H1 (cell line): ENCODE measurements around the gene LRRC9. TPM values are rescaled to one million over a fixed set of nuclear protein-coding genes. Genes with fewer than 3 reads are reported as not detected.

Experiments used
- CTCF ChIA-PET: fragments of 300-600 bp; sonication (Branson Sonifier 250); formaldehyde crosslinking; loops from one replicate; lab custom pipeline; 2021; ENCODE audit not compliant: partially characterized antibody; lab: Charles Lee
- POLR2A ChIA-PET: fragments of 300-600 bp; sonication (Branson Sonifier 250); formaldehyde crosslinking; loops from one replicate; lab custom pipeline; 2021; ENCODE audit warnings: inconsistent platforms; ENCODE audit not compliant: partially characterized antibody; lab: Charles Lee
- DNase-seq, 2 experiments: peaks; one replicate each; pipeline versions ENCODE4 v3.0.0 to v3.0.0-alpha.2; 2010 to 2022; ENCODE audit warnings: low spot score in 2 of 2, low read depth in 1 of 2, mixed read lengths in 1 of 2
- FAIRE-seq: peaks from 2 replicates; lab custom pipeline; 2011; peaks lifted over from hg19 to GRCh38; lab: Jason Lieb, UNC
- H2AFZ ChIP-seq: 2 replicates; pipeline ENCODE4 v1.8.1; 2012; ENCODE audit warnings: low read length, inconsistent platforms
- H2AK5ac ChIP-seq: 2 replicates; pipeline ENCODE4 v1.6.1; 2013; ENCODE audit warnings: low read depth, low read length
- H2BK120ac ChIP-seq: replicated peaks from 2 replicates; pipeline ENCODE3; 2013; ENCODE audit warnings: low read depth, low read length, inconsistent platforms
- H2BK12ac ChIP-seq: 2 replicates; pipeline ENCODE4 v1.6.1; 2013; ENCODE audit warnings: low read depth, low read length
- H2BK15ac ChIP-seq: 2 replicates; pipeline ENCODE4 v1.6.1; 2013; ENCODE audit warnings: low read length
- H2BK20ac ChIP-seq: 2 replicates; pipeline ENCODE4 v1.6.1; 2013; ENCODE audit warnings: low read length
- H2BK5ac ChIP-seq: 2 replicates; pipeline ENCODE4 v1.6.1; 2013; ENCODE audit warnings: low read depth, low read length
- H3K14ac ChIP-seq: 2 replicates; pipeline ENCODE4 v1.6.1; 2013; ENCODE audit warnings: inconsistent platforms; ENCODE audit not compliant: insufficient read length
- H3K18ac ChIP-seq: 2 replicates; pipeline ENCODE4 v1.6.1; 2013; ENCODE audit warnings: low read length; ENCODE audit errors: extremely low read depth
- H3K23ac ChIP-seq: 2 replicates; pipeline ENCODE4 v1.6.1; 2013; ENCODE audit warnings: inconsistent platforms; ENCODE audit not compliant: insufficient read length
- H3K23me2 ChIP-seq: 2 replicates; pipeline ENCODE4 v1.6.1; 2013; ENCODE audit warnings: low read depth, low read length
- H3K27ac ChIP-seq: 2 replicates; pipeline ENCODE4 v1.6.1; 2011; ENCODE audit warnings: low read depth, low read length, inconsistent platforms
- H3K27me3 ChIP-seq, 4 experiments: replicated peaks in 1 of 4; 1 replicate in 1 of 4; 2 replicates in 3 of 4; pipeline versions ENCODE4 v1.6.1 to v1.8.1; 2011 to 2013; ENCODE audit warnings: low read length in 3 of 4, mild to moderate bottlenecking in 3 of 4, inconsistent platforms in 2 of 4, mixed read lengths in 2 of 4, moderate library complexity in 1 of 4; ENCODE audit not compliant: control insufficient read depth in 3 of 4, insufficient read depth in 3 of 4; ENCODE audit errors: extremely low read depth in 1 of 4
- H3K36me3 ChIP-seq, 4 experiments: 2 replicates each; pipeline versions ENCODE4 v1.6.1 to v1.8.1; 2011 to 2013; ENCODE audit warnings: mild to moderate bottlenecking in 4 of 4, low read length in 3 of 4, moderate library complexity in 2 of 4, control low read depth in 1 of 4, inconsistent platforms in 1 of 4; ENCODE audit not compliant: insufficient read depth in 4 of 4, control insufficient read depth in 2 of 4
- H3K4ac ChIP-seq: replicated peaks from 2 replicates; pipeline ENCODE3; 2013; ENCODE audit warnings: low read length, low read depth, mixed read lengths, inconsistent platforms; ENCODE audit not compliant: insufficient read length
- H3K4me1 ChIP-seq, 4 experiments: replicated peaks in 1 of 4; 1 replicate in 1 of 4; 2 replicates in 3 of 4; pipeline versions ENCODE4 v1.6.1 to v1.8.1; 2011 to 2013; ENCODE audit warnings: low read length in 3 of 4, inconsistent platforms in 2 of 4, mixed read lengths in 1 of 4; ENCODE audit not compliant: insufficient read depth in 4 of 4, control insufficient read depth in 3 of 4
- H3K4me2 ChIP-seq, 2 experiments: 2 replicates each; pipeline versions ENCODE4 v1.6.1 to v1.8.1; 2011 to 2013; ENCODE audit warnings: low read depth in 2 of 2, low read length in 2 of 2, control low read depth in 1 of 2, inconsistent platforms in 1 of 2, mild to moderate bottlenecking in 1 of 2; ENCODE audit not compliant: insufficient read depth in 1 of 2
- H3K4me3 ChIP-seq, 4 experiments: fragments of 200-600, 300-600 bp in 1 of 4; sonication (generic), shearing (Covaris generic), sonication (Bioruptor Twin) in 1 of 4; 2 replicates each; pipeline versions ENCODE4 v1.5.1 to v1.8.1; 2011 to 2016; ENCODE audit warnings: low read length in 4 of 4, low read depth in 3 of 4, control low read depth in 2 of 4, inconsistent platforms in 2 of 4, mild to moderate bottlenecking in 2 of 4, mixed read lengths in 1 of 4, moderate library complexity in 1 of 4; ENCODE audit not compliant: insufficient read depth in 2 of 4; ENCODE audit errors: extremely low read depth in 1 of 4
- H3K56ac ChIP-seq: replicated peaks from 2 replicates; pipeline ENCODE3; 2013; ENCODE audit warnings: low read depth, mild to moderate bottlenecking, mixed read lengths, low read length, inconsistent platforms; ENCODE audit not compliant: insufficient read length
- H3K79me1 ChIP-seq: 2 replicates; pipeline ENCODE4 v1.6.1; 2013; ENCODE audit warnings: low read depth, low read length, control low read depth
- H3K79me2 ChIP-seq, 2 experiments: 2 replicates each; pipeline versions ENCODE4 v1.6.1 to v1.8.1; 2012 to 2013; ENCODE audit warnings: low read length in 2 of 2, mild to moderate bottlenecking in 2 of 2, inconsistent platforms in 1 of 2; ENCODE audit not compliant: insufficient read depth in 2 of 2, control insufficient read depth in 1 of 2
- H3K9ac ChIP-seq, 4 experiments: replicated peaks in 1 of 4; 1 replicate in 1 of 4; 2 replicates in 3 of 4; pipeline versions ENCODE4 v1.6.1 to v1.8.1; 2011 to 2013; ENCODE audit warnings: low read depth in 3 of 4, low read length in 3 of 4, control low read depth in 2 of 4, mild to moderate bottlenecking in 2 of 4, moderate library complexity in 2 of 4, inconsistent platforms in 1 of 4; ENCODE audit errors: extremely low read depth in 1 of 4
- H3K9me3 ChIP-seq, 2 experiments: 2 replicates each; pipeline versions ENCODE4 v1.6.1 to v1.8.1; 2012 to 2013; ENCODE audit warnings: mild to moderate bottlenecking in 2 of 2, moderate library complexity in 2 of 2, control low read depth in 1 of 2, inconsistent platforms in 1 of 2, low read depth in 1 of 2, low read length in 1 of 2, mixed read lengths in 1 of 2; ENCODE audit not compliant: insufficient read depth in 2 of 2
- H4K20me1 ChIP-seq, 2 experiments: replicated peaks in 1 of 2; 2 replicates each; pipeline versions ENCODE3 to v1.8.1; 2011 to 2013; ENCODE audit warnings: inconsistent platforms in 2 of 2, low read length in 2 of 2, mild to moderate bottlenecking in 1 of 2; ENCODE audit not compliant: insufficient read depth in 2 of 2, control insufficient read depth in 1 of 2
- H4K5ac ChIP-seq: 2 replicates; pipeline ENCODE4 v1.6.1; 2013; ENCODE audit warnings: low read length, low read depth, mixed read lengths, inconsistent platforms; ENCODE audit not compliant: insufficient read length
- H4K8ac ChIP-seq: 2 replicates; pipeline ENCODE4 v1.8.0; 2013; ENCODE audit warnings: mild to moderate bottlenecking, moderate library complexity, low read length, inconsistent platforms; ENCODE audit not compliant: insufficient read depth; ENCODE audit errors: extremely low read depth
- H4K91ac ChIP-seq: replicated peaks from 2 replicates; pipeline ENCODE3; 2013; ENCODE audit warnings: low read length, mixed read lengths, inconsistent platforms; ENCODE audit not compliant: insufficient read length
- CHD2 ChIP-seq: IDR thresholded peaks from 2 replicates; pipeline ENCODE4 v1.6.1; 2012; ENCODE audit warnings: low read length, improper control_type of control experiment
- CREB1 ChIP-seq: IDR thresholded peaks from 2 replicates; pipeline ENCODE4 v1.6.1; 2012; ENCODE audit warnings: inconsistent platforms
- CTBP2 ChIP-seq: IDR thresholded peaks from 2 replicates; pipeline ENCODE4 v1.7.0; 2011; ENCODE audit warnings: borderline replicate concordance, mild to moderate bottlenecking, moderate library complexity, mixed read lengths, low read length; ENCODE audit not compliant: insufficient read depth, insufficient read length
- EP300 ChIP-seq, 2 experiments: IDR thresholded peaks; 1 replicate in 1 of 2; 2 replicates in 1 of 2; pipeline ENCODE4 v1.6.1; 2011 to 2012; ENCODE audit warnings: low read depth in 2 of 2, low read length in 2 of 2, mild to moderate bottlenecking in 2 of 2, borderline replicate concordance in 1 of 2, inconsistent platforms in 1 of 2, moderate library complexity in 1 of 2
- JUN ChIP-seq: IDR thresholded peaks from 2 replicates; pipeline ENCODE4 v1.6.1; 2011; ENCODE audit warnings: low read depth, mild to moderate bottlenecking, improper control_type of control experiment, low read length
- MAX ChIP-seq: IDR thresholded peaks from 2 replicates; pipeline ENCODE4 v1.6.1; 2012; ENCODE audit warnings: inconsistent platforms
- SIN3A ChIP-seq, 2 experiments: IDR thresholded peaks in 1 of 2; conservative IDR thresholded peaks in 1 of 2; 2 replicates each; pipeline ENCODE4 v1.6.1; 2011 to 2012; ENCODE audit warnings: low read length in 2 of 2, improper control_type of control experiment in 1 of 2, low read depth in 1 of 2, mild to moderate bottlenecking in 1 of 2
- TAF7 ChIP-seq: optimal IDR thresholded peaks from 2 replicates; pipeline ENCODE3; 2011; ENCODE audit warnings: low read depth, mild to moderate bottlenecking, inconsistent platforms, low read length, moderate library complexity, borderline replicate concordance
- polyA plus RNA-seq, 7 experiments: library from polyadenylated mRNA; depleted of rRNA in 3 of 7; stranded (reverse) in 5 of 7; unstranded in 2 of 7; fragments of >200 nt in 5 of 7; fragments of 200-250 nt in 2 of 7; gene quantifications; 1 replicate in 5 of 7; 2 replicates in 1 of 7; 4 replicates in 1 of 7; pipeline versions ENCODE4 v1.2.1 to v1.2.3, GENCODE V29; 2011 to 2013; ENCODE audit warnings: missing spikeins in 2 of 7, mixed read lengths in 2 of 7
- total RNA-seq: library from RNA; stranded (reverse); fragmentation: NEBNext Ultra II Directional; extraction: Animal tissue kit (Norgen Biotek cat#: 25700); gene quantifications from 2 replicates; pipeline ENCODE4 v1.2.1, GENCODE V29; 2021

LRRC9 gene
- total and polyA plus RNA-seq, 2 of the 8 experiments (the other 6 are each of a cell fraction or from before 2014, with no cell fraction given), result 0.12 to 0.84 TPM

GRCh38 chr14:59981564-59981963, 61.6 kb downstream of the LRRC9 start:
- CTCF ChIA-PET, result interaction anchor here (1.1 to 6.8 kb wide), 2 partner anchors 16 to 350 kb away, joined by 3 to 47 read pairs; no protein-coding TSS in a partner anchor
- FAIRE-seq, result no peak
- H2BK12ac ChIP-seq, result no peak overlapping the region

More at GRCh38 chr14:59981564-59981963, 61.6 kb downstream of the LRRC9 start:
- H4K20me1 ChIP-seq, result no peaks in the 10 kb centered on the region
- no peak overlapping the region for H2AK5ac ChIP-seq
- no peaks in the 10 kb centered on the region for H3K79me1 ChIP-seq
- no peak overlapping the region for H2BK15ac ChIP-seq
- H3K4ac ChIP-seq, result no peak overlapping the region
- no peak overlapping the region for H4K8ac ChIP-seq
- TF ChIP-seq CREB1, result no peak
- TF ChIP-seq EP300 (IDR thresholded peaks at IDR 0.05; ENCODE audit: borderline replicate concordance in 1 of 2, low read depth in 2 of 2, low read length in 2 of 2), result no peak
- TF ChIP-seq SIN3A (conservative IDR thresholded peaks at IDR 0.05 in 1 of 2, IDR thresholded peaks at IDR 0.05 in 1 of 2; ENCODE audit: low read depth in 1 of 2, low read length in 2 of 2), result no peak
- TF ChIP-seq MAX, result no peak
- TF ChIP-seq CTBP2, result no peak
- TF ChIP-seq CHD2, result no peak
- no peak for TF ChIP-seq TAF7
- no peak for TF ChIP-seq JUN
- H3K4me1 ChIP-seq, result no peaks in the 10 kb centered on the region
- H3K4me3 ChIP-seq, result no peak overlapping the region
- no peak overlapping the region for H3K4me2 ChIP-seq
- H2BK120ac ChIP-seq, result no peak overlapping the region
- no peak overlapping the region for H4K91ac ChIP-seq
- H3K27me3 ChIP-seq, result no peaks in the 10 kb centered on the region
- no peak overlapping the region for H3K9ac ChIP-seq
- H3K79me2 ChIP-seq, result no peaks in the 10 kb centered on the region
- no peak overlapping the region for H3K23ac ChIP-seq
- H4K5ac ChIP-seq, result no peak overlapping the region
- no peaks in the 10 kb centered on the region for H3K9me3 ChIP-seq
- no peak for DNase-seq
- no peak overlapping the region for H3K27ac ChIP-seq
- no peak overlapping the region for H3K18ac ChIP-seq
- POLR2A ChIA-PET, result no interaction called here
- no peak overlapping the region for H2BK20ac ChIP-seq
- H2AFZ ChIP-seq, result no peak overlapping the region
- H2BK5ac ChIP-seq, result no peak overlapping the region
- H3K36me3 ChIP-seq, result no peaks in the 10 kb centered on the region
- H3K14ac ChIP-seq, result no peak overlapping the region
- no peaks in the 10 kb centered on the region for H3K23me2 ChIP-seq
- no peak overlapping the region for H3K56ac ChIP-seq
